ENCODE results near the gene MACF1.
"Not testable (repeated sequence)": the region's sequence is repeated elsewhere in the genome, so short reads cannot be mapped to it uniquely, and the experiment has no call there.

MACF1 gene

DNA sequence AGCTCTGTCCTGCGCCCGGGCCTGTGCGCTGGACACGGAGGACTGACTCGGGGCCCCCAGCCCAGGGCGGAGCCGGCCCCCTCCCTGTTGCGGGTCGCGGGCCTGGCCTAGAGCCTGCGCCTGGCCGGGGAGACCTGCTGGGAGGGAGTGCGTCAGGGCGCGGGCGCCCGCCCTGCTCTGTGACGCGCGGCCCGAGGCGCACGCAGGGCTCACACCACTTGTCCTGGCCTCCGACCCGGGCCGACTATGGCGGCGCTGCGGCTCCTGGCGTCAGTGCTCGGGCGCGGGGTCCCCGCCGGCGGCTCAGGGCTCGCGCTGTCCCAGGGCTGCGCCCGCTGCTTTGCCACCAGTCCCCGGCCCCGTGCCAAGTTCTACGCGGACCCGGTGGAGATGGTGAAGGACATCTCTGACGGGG, 310.2 kb downstream of the MACF1 start:
- DNase-seq (ENCODE audit: low spot score): not testable (repeated sequence)

DNA sequence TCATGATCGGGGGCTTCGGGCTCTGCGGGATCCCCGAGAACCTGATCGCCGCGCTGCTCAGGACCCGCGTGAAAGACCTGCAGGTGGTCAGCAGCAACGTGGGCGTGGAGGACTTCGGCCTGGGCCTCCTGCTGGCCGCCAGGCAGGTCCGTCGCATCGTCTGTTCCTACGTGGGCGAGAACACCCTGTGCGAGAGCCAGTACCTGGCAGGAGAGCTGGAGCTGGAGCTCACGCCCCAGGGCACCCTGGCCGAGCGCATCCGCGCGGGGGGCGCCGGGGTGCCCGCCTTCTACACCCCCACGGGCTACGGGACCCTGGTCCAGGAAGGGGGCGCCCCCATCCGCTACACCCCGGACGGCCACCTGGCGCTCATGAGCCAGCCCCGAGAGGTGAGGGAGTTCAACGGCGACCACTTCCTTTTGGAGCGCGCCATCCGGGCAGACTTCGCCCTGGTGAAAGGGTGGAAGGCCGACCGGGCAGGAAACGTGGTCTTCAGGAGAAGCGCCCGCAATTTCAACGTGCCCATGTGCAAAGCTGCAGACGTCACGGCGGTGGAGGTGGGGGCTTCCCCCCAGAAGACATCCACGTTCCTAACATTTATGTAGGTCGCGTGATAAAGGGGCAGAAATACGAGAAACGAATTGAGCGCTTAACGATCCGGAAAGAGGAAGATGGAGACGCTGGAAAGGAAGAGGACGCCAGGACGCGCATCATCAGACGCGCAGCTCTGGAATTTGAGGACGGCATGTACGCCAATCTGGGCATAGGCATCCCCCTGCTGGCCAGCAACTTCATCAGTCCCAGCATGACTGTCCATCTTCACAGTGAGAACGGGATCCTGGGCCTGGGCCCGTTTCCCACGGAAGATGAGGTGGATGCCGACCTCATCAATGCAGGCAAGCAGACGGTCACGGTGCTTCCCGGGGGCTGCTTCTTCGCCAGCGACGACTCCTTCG, 310.9 kb downstream of the MACF1 start:
- not testable (repeated sequence) for DNase-seq (ENCODE audit: low spot score)

DNA sequence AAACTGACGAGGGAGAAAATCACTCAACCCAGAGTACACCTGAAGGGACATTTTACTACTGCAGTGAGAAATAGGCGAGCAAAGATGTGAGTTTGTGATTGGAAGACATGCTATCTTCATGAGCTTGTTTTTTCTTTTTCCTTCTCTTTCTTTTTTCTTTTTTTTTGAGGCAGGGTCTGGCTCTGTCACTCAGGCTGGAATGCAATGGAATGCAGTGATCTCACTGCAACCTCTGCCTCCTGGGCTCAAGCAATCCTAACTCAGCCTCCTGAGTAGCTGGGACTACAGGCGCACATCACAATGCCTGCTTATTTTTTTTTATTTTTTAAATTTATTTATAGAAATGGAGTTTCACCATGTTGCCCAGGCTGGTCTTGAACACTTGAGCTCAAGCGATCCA, 312.3 kb downstream of the MACF1 start:
- not testable (repeated sequence) for DNase-seq (ENCODE audit: low spot score)

DNA sequence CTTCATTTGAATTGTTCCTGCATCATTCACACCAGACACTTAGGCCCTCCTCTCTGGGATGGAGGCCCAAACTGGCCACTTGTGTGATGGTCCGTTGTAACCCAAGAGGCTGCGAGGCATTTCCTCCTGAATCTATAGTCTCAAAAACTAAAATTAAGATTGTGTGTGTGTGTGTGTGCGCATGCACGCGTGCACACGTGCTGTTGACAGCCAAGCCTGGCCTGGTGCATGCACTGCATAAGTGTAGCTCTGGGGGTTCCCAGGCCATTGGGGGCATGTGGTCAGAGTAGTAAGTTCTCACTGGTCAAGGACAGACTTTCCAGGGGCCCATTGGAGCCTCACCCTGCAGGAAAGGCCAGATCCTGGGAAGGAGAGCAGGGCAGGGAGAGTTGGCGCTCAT, 313.4 kb downstream of the MACF1 start:
- DNase-seq (ENCODE audit: low spot score): not testable (repeated sequence)

DNA sequence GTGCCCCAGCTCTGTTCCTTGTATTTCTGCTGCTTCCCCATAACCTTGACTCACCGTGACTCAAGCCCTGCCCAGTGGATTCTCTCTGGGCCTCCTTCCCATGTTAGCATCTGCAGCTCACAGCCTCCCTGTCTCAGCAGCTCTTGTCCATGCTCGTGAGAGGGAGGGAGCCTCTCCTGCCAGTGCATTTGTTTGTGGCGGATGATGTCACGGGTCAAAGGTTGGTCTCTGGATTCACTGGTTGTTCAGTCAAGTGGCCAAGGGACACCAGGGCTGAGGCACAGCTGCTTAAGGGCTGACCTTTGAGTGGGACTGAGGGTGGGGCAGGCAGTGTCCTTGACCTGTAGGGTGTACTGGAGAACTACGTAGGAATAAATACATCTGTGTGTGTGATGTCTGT, 314.9 kb downstream of the MACF1 start:
- DNase-seq (ENCODE audit: low spot score): not testable (repeated sequence)

DNA sequence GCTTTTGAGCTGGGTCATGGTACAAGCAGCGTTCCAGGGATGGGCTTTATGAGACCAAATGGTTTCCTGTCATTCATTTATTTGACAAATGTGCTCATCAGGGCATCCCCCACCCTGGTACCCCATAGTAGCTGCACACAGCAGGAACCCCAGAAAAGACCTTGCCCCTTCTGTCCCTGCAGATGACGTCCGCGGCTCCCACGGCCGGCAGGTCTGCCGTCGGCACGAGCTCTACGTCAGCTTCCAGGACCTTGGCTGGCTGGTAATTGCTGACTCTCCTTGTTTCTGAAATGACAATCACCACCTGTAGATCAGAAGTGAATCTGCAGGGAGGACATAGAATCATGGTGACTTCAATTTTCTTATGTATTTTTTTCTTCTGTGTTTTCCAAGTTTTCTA, 317.7 kb downstream of the MACF1 start:
- not testable (repeated sequence) for DNase-seq (ENCODE audit: low spot score)

DNA sequence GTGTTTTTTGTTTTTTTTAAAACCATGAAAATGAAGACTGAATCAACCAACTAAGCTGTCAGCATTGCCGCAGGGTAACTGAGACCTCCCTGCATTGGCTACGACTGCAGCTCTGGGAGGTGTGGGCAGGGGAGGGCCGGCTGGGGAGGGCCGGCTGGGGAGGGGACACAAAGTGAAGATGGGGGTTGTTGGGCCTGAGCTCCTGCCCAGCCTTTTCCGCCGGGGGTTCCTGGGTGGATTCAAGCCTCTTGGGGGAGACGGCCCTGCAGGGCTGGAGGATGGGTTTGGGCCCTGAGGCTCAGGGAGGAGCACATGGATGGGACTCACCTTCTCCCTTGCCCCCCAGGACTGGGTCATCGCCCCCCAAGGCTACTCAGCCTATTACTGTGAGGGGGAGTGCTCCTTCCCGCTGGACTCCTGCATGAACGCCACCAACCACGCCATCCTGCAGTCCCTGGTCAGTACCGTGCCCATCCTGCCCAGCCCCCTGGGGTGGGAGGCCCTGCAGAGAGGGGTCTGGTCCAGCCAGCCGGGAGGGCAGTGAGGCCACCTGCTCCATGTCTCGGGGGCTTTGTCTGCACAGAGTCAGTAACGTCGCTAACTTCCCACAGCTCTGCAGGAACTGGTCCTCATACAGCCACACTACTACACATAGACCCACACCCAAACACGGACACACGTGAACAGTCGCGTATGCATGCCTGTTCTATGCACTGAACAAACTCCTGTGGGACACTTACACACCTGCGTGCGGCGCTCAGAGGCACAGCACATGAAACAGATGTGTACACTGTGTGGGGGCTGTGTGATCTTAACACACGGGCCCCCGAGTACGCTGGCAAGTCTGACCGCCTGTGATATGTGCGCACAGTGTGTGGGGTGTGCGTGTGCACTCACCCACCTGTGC, 318.4 kb downstream of the MACF1 start:
- DNase-seq (ENCODE audit: low spot score): no peak

DNA sequence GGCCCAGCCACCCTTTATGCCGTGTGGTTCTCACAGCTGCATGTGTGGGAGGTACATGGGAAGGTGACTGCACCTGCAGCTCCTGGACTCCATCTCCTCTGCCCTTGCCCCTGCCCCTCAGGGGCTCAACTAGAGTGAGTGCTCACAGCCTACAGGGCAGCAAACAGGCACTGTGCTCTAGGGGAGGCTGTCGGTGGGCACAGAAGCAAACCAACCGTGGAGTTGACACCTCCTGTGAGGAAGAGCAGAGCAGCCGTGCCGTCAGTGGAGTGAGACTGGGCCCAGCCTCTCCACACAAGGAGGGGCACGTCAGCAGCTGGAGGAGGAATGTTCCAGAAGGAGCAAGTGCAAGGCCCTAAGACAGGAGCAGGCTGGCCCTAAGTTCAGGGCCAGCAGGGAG, 319.7 kb downstream of the MACF1 start:
- DNase-seq (ENCODE audit: low spot score): no peak

DNA sequence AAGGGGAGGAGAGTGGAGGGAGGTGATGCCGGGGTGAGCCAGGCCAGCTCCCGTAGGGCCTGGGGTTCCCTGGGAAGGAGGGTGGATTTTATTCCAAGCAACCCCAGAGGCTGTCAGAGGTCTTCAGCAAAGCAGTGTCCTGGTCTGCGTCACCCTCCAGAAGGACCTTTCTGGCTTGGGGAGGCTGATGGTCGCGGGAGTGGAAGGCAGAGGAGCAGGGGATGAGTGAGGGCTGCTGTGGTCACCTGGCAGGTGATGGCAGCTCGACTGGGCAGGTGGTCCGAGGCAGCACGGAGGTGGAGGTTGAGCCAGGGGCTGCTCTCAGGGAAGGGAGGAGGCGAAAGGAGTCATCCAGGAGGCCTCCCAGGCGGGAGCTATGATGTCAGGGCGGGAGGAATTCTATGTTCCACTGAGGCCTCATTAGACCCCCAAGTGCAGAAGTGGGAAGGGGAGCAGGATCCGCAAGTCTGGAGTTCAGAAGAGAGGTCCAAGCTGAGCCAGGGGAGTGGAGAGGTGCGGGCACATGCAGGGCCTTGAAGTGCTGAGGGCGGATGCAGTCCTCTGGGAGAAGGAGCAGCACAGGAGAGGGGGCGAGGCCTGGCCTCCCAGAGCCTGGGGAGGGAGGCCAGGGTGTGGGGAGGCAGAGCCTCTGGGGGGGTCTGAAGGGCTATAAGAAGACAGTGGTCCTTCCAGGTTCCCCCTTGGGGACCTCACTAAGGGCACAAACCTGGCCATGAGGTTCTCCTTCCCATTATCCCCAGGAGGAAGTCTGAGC, 320.3 kb downstream of the MACF1 start:
- DNase-seq (ENCODE audit: low spot score): no peak

DNA sequence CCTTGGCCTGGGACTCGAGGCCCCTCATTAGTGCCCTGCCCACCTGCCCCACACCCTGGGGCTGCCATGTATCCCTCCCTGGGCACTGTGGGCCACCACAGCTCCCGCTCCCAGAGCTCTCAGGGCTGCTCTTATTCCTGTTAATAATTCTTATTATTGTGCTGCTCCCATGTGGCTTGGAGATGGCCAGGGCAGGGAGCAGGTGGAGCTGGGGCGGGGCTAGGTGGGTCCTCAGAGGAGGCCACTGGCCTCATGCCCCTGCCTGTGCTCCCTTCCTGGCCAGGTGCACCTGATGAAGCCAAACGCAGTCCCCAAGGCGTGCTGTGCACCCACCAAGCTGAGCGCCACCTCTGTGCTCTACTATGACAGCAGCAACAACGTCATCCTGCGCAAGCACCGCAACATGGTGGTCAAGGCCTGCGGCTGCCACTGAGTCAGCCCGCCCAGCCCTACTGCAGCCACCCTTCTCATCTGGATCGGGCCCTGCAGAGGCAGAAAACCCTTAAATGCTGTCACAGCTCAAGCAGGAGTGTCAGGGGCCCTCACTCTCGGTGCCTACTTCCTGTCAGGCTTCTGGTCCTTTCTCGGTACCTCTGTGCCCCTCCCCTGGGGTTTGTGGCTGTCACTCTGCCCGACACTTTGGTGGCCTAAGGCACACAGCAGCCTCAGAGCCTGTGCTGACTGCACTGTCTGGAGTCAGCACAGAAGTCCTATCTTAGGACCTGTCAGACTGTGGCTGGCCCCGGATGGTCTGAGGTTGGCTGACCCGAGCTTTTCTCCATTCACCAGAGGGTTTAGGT, 321.1 kb downstream of the MACF1 start:
- peak; percentile 81 for DNase-seq (ENCODE audit: low spot score)

DNA sequence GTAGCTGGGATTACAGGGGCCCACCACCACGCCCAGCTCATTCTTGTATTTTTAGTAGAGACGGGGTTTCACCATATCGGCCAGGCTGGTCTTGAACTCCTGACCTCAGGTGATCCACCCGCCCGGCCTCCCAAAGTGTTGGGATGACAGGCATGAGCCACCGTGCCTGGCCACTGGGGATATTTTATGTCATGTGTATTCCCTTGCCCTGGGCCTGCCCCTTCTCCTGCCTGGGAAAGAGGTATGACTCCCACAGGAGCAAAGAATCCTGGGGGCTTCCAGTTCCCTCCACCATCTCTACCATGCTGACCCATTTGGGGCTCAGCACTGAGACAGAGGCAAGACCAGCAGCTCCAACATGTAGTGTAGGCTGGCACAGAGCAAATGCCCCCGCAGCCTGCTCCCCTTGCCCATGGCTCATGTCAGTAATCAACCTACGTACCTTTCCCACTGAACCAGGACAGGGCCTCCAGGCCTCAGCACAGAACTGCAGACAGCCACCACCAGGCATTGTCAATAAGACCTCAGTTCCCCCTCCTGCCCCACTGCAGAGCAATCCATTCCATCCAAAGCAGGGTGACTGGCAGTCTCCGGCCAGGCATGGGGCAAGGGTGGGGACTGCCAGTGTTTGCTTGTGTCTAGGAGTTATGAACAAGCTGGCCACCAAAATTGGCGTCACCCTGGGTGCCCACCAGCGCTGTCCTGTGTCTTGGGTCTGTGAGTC, 322.1 kb downstream of the MACF1 start:
- DNase-seq (ENCODE audit: low spot score): no peak

DNA sequence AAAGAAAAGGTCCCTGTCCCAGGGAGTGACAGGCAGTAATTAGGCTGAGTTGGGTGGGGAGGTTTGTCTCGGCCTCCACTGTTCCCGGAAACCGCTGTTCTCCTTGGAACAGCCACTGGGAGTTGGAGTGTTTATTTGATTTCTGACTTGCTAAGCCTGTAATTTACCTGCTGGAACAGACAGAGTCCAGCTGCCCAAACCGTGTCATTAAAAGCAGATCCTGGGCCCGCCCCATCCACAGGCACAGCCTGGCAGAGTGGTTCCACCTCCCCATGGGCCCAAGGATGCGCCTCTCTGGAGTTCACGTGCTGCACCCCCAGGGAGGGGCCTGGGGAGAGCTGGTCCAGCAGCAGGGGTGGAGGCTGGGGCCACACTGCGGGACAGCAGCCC, 322.7 kb downstream of the MACF1 start:
- DNase-seq (ENCODE audit: low spot score): not testable (repeated sequence)

DNA sequence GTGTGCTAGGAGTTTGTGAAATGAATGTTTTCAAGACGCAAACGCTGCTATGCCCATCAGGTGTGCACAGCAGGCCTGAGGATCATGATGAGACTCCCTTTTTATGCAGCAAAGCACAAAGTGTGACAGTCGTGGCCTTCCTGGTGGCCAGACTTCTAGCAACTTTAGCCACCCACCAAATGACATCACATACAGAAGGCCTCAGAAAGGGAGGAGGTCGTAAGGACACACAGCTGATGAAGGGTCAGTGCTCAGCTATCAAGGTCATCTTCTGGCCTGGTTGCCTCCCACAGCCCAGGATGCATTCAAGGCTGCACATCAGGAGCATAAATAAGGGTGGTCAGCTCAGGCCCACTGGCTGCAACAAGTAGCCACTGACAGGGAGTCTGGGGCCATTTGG, 323.6 kb downstream of the MACF1 start:
- DNase-seq (ENCODE audit: low spot score): no peak

DNA sequence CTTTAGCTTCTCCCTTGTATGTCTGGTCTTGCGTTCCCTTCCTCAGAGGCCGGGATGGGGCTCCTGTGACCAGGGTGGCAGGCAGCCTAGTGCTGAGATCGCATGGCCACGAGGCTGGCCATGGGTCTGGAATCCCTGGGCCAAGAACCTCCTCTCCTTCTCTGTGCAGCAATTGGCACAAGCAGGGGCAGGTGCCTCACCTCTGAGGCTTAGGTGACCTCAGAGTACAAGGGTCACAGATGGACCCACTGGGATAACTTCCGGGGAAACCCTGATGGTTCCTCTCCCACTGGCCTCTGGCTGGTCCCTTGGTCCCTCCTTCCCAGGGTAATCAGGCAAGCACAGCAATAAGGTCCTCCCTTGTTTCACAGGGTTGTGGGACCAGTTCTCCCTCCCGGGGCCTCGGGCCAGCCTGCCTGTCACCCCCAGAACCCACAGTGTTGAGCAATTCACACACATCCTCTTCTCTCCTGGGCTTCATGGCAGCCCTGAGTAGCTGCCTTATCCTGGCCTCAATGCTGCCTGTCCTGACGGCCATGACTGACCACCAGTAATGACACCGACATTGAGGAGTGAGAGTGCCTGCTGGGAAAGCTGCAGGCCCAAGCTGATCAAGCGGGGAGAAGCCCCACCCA, 325.5 kb downstream of the MACF1 start:
- DNase-seq (ENCODE audit: low spot score): no peak

DNA sequence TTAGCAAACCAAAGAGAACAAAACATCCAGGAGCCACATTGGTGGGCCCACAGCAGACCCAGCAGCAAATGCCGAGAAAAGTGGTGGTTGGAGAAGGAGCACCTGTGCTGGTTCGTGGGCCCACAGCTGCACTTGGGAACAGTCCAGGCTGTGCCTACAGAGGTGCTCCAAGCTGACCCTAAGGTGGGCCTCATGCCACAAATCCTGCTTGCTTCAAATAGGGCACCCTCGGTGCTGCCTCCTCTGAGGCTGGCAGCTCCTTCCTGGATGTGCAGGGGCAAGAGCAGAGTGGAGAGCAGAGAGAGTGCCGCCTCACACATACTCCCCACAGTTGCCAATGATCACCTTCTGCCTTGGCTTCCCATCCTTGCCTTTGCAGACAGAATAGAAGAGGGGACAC, 327.0 kb downstream of the MACF1 start:
- DNase-seq (ENCODE audit: low spot score): no peak

DNA sequence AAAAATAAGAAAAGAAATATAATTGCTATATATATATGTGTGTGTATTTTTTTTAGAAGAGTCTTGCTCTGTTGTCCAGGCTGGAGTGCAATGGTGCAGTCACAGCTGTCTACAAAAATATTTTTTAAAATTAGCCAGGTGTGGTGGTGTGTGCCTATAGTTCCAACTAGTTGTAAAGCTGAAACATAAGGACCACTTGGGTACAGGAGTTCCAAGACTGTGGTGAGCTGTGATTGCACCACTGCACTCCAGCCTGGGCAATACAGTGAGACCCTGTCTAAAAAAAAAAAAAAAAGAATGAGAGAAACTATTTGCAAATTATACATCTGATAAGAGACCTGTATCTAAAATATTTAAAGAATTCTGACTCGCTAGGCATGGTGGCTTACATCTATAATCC, 328.9 kb downstream of the MACF1 start:
- DNase-seq (ENCODE audit: low spot score): no peak

All from germinal center (tissue), 1 donor.